PC-9 (cell line): ENCODE results near the gene BEST2. TPM values are rescaled to one million over a fixed set of nuclear protein-coding genes. Genes with fewer than 3 reads are reported as not detected.

Source experiments
- BruUV-seq: library from RNA; stranded (reverse); fragments of 400-500 nt; replicated peaks from 2 replicates; lab custom pipeline; 2021; lab: Mats Ljungman, UMichigan
- CTCF ChIA-PET: fragments of 300-600 bp; sonication (Branson Sonifier 250); formaldehyde crosslinking; loops from one replicate; lab custom pipeline; 2022; ENCODE audit warnings: antibody characterized with exemption; lab: Charles Lee
- POLR2A ChIA-PET: fragments of 300-600 bp; sonication (Branson Sonifier 250); formaldehyde crosslinking; loops from one replicate; lab custom pipeline; 2022; ENCODE audit warnings: antibody characterized with exemption; ENCODE audit not compliant: unreplicated experiment; lab: Charles Lee
- DNase-seq, 2 experiments: peaks; one replicate each; pipeline versions ENCODE4 v3.0.0 to v3.0.0-alpha.2; 2015 to 2022; ENCODE audit warnings: mixed read lengths in 1 of 2
- H2AFZ ChIP-seq: fragments of 200-600 bp; sonication (generic); 2 replicates; pipeline ENCODE4 v1.8.1; 2017; ENCODE audit warnings: antibody characterized with exemption
- H3F3A ChIP-seq: fragments of 200-600 bp; sonication (generic); 2 replicates; pipeline ENCODE4 v1.8.1; 2017; ENCODE audit warnings: antibody characterized with exemption, mild to moderate bottlenecking, low read depth; ENCODE audit not compliant: insufficient read depth
- H3K27ac ChIP-seq: fragments of 200-600 bp; sonication (generic); 2 replicates; pipeline ENCODE4 v1.6.1; 2016; ENCODE audit warnings: mixed run types
- H3K27me3 ChIP-seq: fragments of 200-600 bp; sonication (generic); 2 replicates; pipeline ENCODE4 v1.6.1; 2016; ENCODE audit warnings: low read depth, mixed run types; ENCODE audit not compliant: insufficient read depth
- H3K36me3 ChIP-seq: fragments of 200-600 bp; sonication (generic); 2 replicates; pipeline ENCODE4 v1.6.1; 2016; ENCODE audit warnings: low read depth, mixed run types
- H3K4me1 ChIP-seq: fragments of 200-600 bp; sonication (generic); replicated peaks from 2 replicates; pipeline ENCODE4 v1.6.1; 2016; ENCODE audit warnings: mixed run types; ENCODE audit not compliant: insufficient read depth
- H3K4me2 ChIP-seq: fragments of 200-600 bp; sonication (generic); 2 replicates; pipeline ENCODE4 v1.6.1; 2017; ENCODE audit warnings: mixed run types
- H3K4me3 ChIP-seq: fragments of 200-600 bp; sonication (generic); 2 replicates; pipeline ENCODE4 v1.6.1; 2016; ENCODE audit warnings: mixed run types
- H3K79me2 ChIP-seq: fragments of 200-600 bp; sonication (generic); 2 replicates; pipeline ENCODE4 v1.6.1; 2017; ENCODE audit warnings: low read depth, mixed run types
- H3K9me2 ChIP-seq: fragments of 200-600 bp; sonication (generic); 2 replicates; pipeline ENCODE4 v1.8.1; 2017; ENCODE audit warnings: mild to moderate bottlenecking; ENCODE audit not compliant: insufficient read depth
- H3K9me3 ChIP-seq: fragments of 200-600 bp; sonication (generic); 2 replicates; pipeline ENCODE4 v1.8.1; 2016; ENCODE audit warnings: low read depth; ENCODE audit not compliant: insufficient read depth
- H4K20me1 ChIP-seq: fragments of 200-600 bp; sonication (generic); 2 replicates; pipeline ENCODE4 v1.8.1; 2017; ENCODE audit not compliant: insufficient read depth
- CTCF ChIP-seq: fragments of 200-600 bp; sonication (generic); conservative IDR thresholded peaks from 2 replicates; pipeline ENCODE4 v1.6.1; 2017; ENCODE audit warnings: mixed run types, antibody characterized with exemption, mild to moderate bottlenecking, moderate library complexity
- EZH2 ChIP-seq: fragments of 200-600 bp; sonication (generic); IDR thresholded peaks from 2 replicates; pipeline ENCODE4 v1.8.0; 2017; ENCODE audit warnings: antibody characterized with exemption, low read depth
- intact Hi-C: fragments of 100-400 bp; cut with micrococcal nuclease; formaldehyde crosslinking; loops from one replicate; pipeline ENCODE4 v1.10.0; 2022; ENCODE audit not compliant: unreplicated experiment
- total RNA-seq: library from RNA; stranded (reverse); gene quantifications from 2 replicates; pipeline ENCODE4 v1.2.3, GENCODE V29; 2021

The BEST2 gene
- total RNA-seq, 1 experiment from 2014 or later = not detected

- peak in 1 of 2 experiments; percentile 33 for DNase-seq
- intact Hi-C loops = loop anchor here (10.0 kb wide), 1 partner anchor 1060 kb away; no protein-coding TSS in a partner anchor
- Histone ChIP-seq H3K9me3 (no peaks in the 10 kb centered on the region), H3K4me3 (peak overlapping the region; percentile 1; the same call in 1 of the 2 replicates), H3K79me2 (peaks cover 41% of the 10 kb centered on the region), H4K20me1 (no peaks in the 10 kb centered on the region), H2AFZ (no peak overlapping the region), H3K9me2 (no peaks in the 10 kb centered on the region), H3F3A (peaks cover 78% of the 10 kb centered on the region), H3K36me3 (no peaks in the 10 kb centered on the region), H3K4me2 (peak overlapping the region; percentile 91), H3K4me1 (peaks cover 83% of the 10 kb centered on the region), H3K27ac (peak overlapping the region; percentile 86), H3K27me3 (no peaks in the 10 kb centered on the region)
- no TSS peak for BruUV-seq
- CTCF ChIA-PET = no interaction called here
- POLR2A ChIA-PET = interaction anchor here (0.5 kb wide), 1 partner anchor 88 kb away, joined by 3 read pairs; no protein-coding TSS in a partner anchor
- TF ChIP-seq CTCF (no peak), EZH2 (no peak)
Observed at GRCh38 chr19:12784394-12784870, 32.8 kb downstream of the BEST2 start.

GRCh38 chr19:12784871-12785430 is 33.4 kb downstream of the BEST2 start:
- peak overlapping the region; percentile 86 for H3K27ac ChIP-seq
- peaks cover 73% of the 10 kb centered on the region for H3F3A ChIP-seq
- intact Hi-C loops = loop anchor here (5.0 to 10.0 kb wide), 2 partner anchors 377 to 1060 kb away; no protein-coding TSS in a partner anchor
- peak in 1 of 2 experiments; percentile 33 for DNase-seq
- H3K4me3 ChIP-seq = peak overlapping the region; percentile 1; the same call in 1 of the 2 replicates
- no peaks in the 10 kb centered on the region for H3K9me2 ChIP-seq
- H3K79me2 ChIP-seq = peaks cover 36% of the 10 kb centered on the region
- CTCF ChIA-PET = no interaction called here
- H3K36me3 ChIP-seq = no peaks in the 10 kb centered on the region
- no TSS peak for BruUV-seq
- TF ChIP-seq EZH2 (no peak), CTCF (no peak)
- no peak overlapping the region for H2AFZ ChIP-seq
- H4K20me1 ChIP-seq = no peaks in the 10 kb centered on the region
- H3K27me3 ChIP-seq = no peaks in the 10 kb centered on the region
- no peaks in the 10 kb centered on the region for H3K9me3 ChIP-seq
- H3K4me1 ChIP-seq = peaks cover 78% of the 10 kb centered on the region
- POLR2A ChIA-PET = no interaction called here
- peak overlapping the region; percentile 91 for H3K4me2 ChIP-seq

GRCh38 chr19:12785431-12786031 is 33.9 kb downstream of the BEST2 start:
- Histone ChIP-seq H3K4me2 (peak overlapping the region; percentile 91), H3K4me3 (peak overlapping the region; percentile 37; the same call in 1 of the 2 replicates)

More at GRCh38 chr19:12785431-12786031, 33.9 kb downstream of the BEST2 start:
- no peaks in the 10 kb centered on the region for H4K20me1 ChIP-seq
- H3K27me3 ChIP-seq = no peaks in the 10 kb centered on the region
- ChIA-PET CTCF (no interaction called here), POLR2A (no interaction called here)
- H2AFZ ChIP-seq = no peak overlapping the region
- peak in 1 of 2 experiments; percentile 44 for DNase-seq
- peaks cover 76% of the 10 kb centered on the region for H3F3A ChIP-seq
- no peaks in the 10 kb centered on the region for H3K9me3 ChIP-seq
- H3K4me1 ChIP-seq = peaks cover 78% of the 10 kb centered on the region
- H3K27ac ChIP-seq = peak overlapping the region; percentile 86
- intact Hi-C loops = loop anchor here (5.0 to 10.0 kb wide), 2 partner anchors 377 to 1059 kb away; no protein-coding TSS in a partner anchor
- H3K79me2 ChIP-seq = peaks cover 33% of the 10 kb centered on the region
- no peaks in the 10 kb centered on the region for H3K36me3 ChIP-seq
- no peaks in the 10 kb centered on the region for H3K9me2 ChIP-seq
- BruUV-seq = no TSS peak
- TF ChIP-seq EZH2 (no peak), CTCF (no peak)
